Type B pancreatic cell (in vitro differentiated cells): ENCODE measurements around the gene HRH3. TPM values are rescaled to one million over a fixed set of nuclear protein-coding genes. Genes with fewer than 3 reads are reported as not detected.

ENCODE experiments used
- DNase-seq: peaks from one replicate; pipeline ENCODE4 v3.0.0; 2021; ENCODE audit warnings: mixed read lengths; ENCODE audit not compliant: unreplicated experiment; ENCODE audit errors: extremely low spot score
- H3K27ac Mint-ChIP-seq: 2 replicates; pipeline ENCODE4 v1.8.0; 2021; ENCODE audit warnings: mild to moderate bottlenecking, mixed read lengths
- H3K27me3 Mint-ChIP-seq: 2 replicates; pipeline ENCODE4 v1.8.0; 2021; ENCODE audit warnings: mixed read lengths
- H3K36me3 Mint-ChIP-seq: 2 replicates; pipeline ENCODE4 v1.8.0; 2021; ENCODE audit warnings: mixed read lengths
- H3K4me1 Mint-ChIP-seq: one replicate; pipeline ENCODE4 v1.8.0; 2021; ENCODE audit warnings: mixed read lengths; ENCODE audit not compliant: unreplicated experiment
- H3K4me3 Mint-ChIP-seq: 2 replicates; pipeline ENCODE4 v1.8.0; 2021; ENCODE audit warnings: mild to moderate bottlenecking, mixed read lengths
- H3K9me3 Mint-ChIP-seq: 2 replicates; pipeline ENCODE4 v1.8.0; 2021; ENCODE audit warnings: mixed read lengths
- CTCF ChIP-seq: fragments of 200-600 bp; sonication (generic); conservative IDR thresholded peaks from 2 replicates; pipeline ENCODE4 v1.5.0; 2021; ENCODE audit warnings: antibody characterized with exemption, mild to moderate bottlenecking
- total RNA-seq: library from RNA; stranded (reverse); gene quantifications from 2 replicates; pipeline ENCODE4 v1.2.1, GENCODE V29; 2021; ENCODE audit warnings: low replicate concordance

Gene HRH3
- total RNA-seq, 1 donor from 2014 or later, result 0.53 TPM

GRCh38 chr20:62266851-62267250 is 46.8 kb upstream of the HRH3 start:
- Mint-ChIP-seq H3K27me3 (no peaks in the 10 kb centered on the region), H3K36me3 (peaks cover 14% of the 10 kb centered on the region), H3K27ac (no peak overlapping the region), H3K4me3 (no peak overlapping the region), H3K4me1 (no peaks in the 10 kb centered on the region), H3K9me3 (no peaks in the 10 kb centered on the region)
- no peak for TF ChIP-seq CTCF
- DNase-seq, result no peak

GRCh38 chr20:62266340-62266739 is 46.3 kb upstream of the HRH3 start:
- no peaks in the 10 kb centered on the region for H3K27me3 Mint-ChIP-seq
- TF ChIP-seq CTCF, result no peak
- no peak overlapping the region for H3K27ac Mint-ChIP-seq
- H3K9me3 Mint-ChIP-seq, result no peaks in the 10 kb centered on the region
- no peak overlapping the region for H3K4me3 Mint-ChIP-seq
- H3K4me1 Mint-ChIP-seq, result no peaks in the 10 kb centered on the region
- DNase-seq, result no peak
- peaks cover 14% of the 10 kb centered on the region for H3K36me3 Mint-ChIP-seq

GRCh38 chr20:62265365-62265764 is 45.3 kb upstream of the HRH3 start:
- Mint-ChIP-seq H3K27me3 (no peaks in the 10 kb centered on the region), H3K4me3 (no peak overlapping the region), H3K27ac (no peak overlapping the region), H3K9me3 (no peaks in the 10 kb centered on the region), H3K4me1 (no peaks in the 10 kb centered on the region), H3K36me3 (peaks cover 14% of the 10 kb centered on the region)
- no peak for DNase-seq
- TF ChIP-seq CTCF, result no peak

GRCh38 chr20:62263396-62263795 is 43.3 kb upstream of the HRH3 start:
- DNase-seq, result no peak
- Mint-ChIP-seq H3K27ac (no peak overlapping the region), H3K4me1 (no peaks in the 10 kb centered on the region), H3K9me3 (no peaks in the 10 kb centered on the region), H3K27me3 (no peaks in the 10 kb centered on the region), H3K36me3 (peaks cover 14% of the 10 kb centered on the region), H3K4me3 (no peak overlapping the region)
- TF ChIP-seq CTCF, result no peak

GRCh38 chr20:62262064-62262463 is 42.0 kb upstream of the HRH3 start:
- H3K4me1 Mint-ChIP-seq, result no peaks in the 10 kb centered on the region
- no peaks in the 10 kb centered on the region for H3K27me3 Mint-ChIP-seq
- no peak overlapping the region for H3K4me3 Mint-ChIP-seq
- peaks cover 11% of the 10 kb centered on the region for H3K36me3 Mint-ChIP-seq
- no peak overlapping the region for H3K27ac Mint-ChIP-seq
- no peak for DNase-seq
- no peaks in the 10 kb centered on the region for H3K9me3 Mint-ChIP-seq
- TF ChIP-seq CTCF, result no peak

GRCh38 chr20:62259294-62259565 is 39.2 kb upstream of the HRH3 start:
- H3K4me1 Mint-ChIP-seq, result no peaks in the 10 kb centered on the region
- H3K27ac Mint-ChIP-seq, result no peak overlapping the region
- H3K4me3 Mint-ChIP-seq, result no peak overlapping the region
- H3K27me3 Mint-ChIP-seq, result no peaks in the 10 kb centered on the region
- no peaks in the 10 kb centered on the region for H3K36me3 Mint-ChIP-seq
- no peak for TF ChIP-seq CTCF
- no peaks in the 10 kb centered on the region for H3K9me3 Mint-ChIP-seq
- DNase-seq, result no peak
